Measurements from ENCODE around the gene SPART.

SPART gene

DNA sequence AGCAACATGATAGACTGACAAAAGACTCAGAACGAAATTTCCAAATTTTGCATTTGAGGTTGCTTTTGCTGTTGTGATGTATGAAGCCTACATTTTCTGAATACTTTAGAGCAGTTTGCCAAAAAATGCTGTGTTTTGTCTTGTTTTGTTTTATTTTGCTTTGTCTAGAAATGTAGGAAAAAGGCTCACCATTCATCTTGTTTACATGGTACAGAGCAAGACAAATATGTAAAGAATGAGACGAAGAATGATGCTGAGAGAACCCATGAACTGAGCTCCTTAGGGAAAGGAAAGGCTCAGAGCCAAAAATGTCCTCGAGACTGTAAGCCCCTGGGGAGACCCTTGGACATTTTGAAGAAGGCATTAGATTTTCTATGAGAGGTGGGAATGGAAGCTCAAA, 6.8 kb upstream of the SPART start:
- TF ChIP-seq, protein P1, sequence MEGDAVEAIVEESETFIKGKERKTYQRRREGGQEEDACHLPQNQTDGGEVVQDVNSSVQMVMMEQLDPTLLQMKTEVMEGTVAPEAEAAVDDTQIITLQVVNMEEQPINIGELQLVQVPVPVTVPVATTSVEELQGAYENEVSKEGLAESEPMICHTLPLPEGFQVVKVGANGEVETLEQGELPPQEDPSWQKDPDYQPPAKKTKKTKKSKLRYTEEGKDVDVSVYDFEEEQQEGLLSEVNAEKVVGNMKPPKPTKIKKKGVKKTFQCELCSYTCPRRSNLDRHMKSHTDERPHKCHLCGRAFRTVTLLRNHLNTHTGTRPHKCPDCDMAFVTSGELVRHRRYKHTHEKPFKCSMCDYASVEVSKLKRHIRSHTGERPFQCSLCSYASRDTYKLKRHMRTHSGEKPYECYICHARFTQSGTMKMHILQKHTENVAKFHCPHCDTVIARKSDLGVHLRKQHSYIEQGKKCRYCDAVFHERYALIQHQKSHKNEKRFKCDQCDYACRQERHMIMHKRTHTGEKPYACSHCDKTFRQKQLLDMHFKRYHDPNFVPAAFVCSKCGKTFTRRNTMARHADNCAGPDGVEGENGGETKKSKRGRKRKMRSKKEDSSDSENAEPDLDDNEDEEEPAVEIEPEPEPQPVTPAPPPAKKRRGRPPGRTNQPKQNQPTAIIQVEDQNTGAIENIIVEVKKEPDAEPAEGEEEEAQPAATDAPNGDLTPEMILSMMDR (IDR thresholded peaks at IDR 0.05) = no peak

DNA sequence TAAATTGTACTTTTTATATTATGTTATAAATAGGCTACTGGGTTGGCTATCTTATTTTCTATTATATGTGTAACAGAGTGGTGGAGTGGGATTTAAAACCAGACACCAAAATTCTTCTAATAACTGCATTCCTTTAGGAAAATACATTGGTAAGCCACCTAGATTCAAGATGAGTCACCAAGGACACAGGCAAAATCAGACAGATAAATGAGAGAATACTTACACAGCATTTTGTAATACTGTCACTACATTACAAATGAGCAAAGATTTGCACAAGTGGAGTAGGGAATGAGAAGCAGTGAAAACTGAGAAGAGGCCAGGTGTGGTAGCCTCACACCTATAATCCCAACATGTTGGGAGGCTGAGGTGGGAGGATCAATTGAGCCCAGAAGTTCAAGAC, 6.2 kb upstream of the SPART start:
- TF ChIP-seq, protein P1 (IDR thresholded peaks at IDR 0.05) = no peak

DNA sequence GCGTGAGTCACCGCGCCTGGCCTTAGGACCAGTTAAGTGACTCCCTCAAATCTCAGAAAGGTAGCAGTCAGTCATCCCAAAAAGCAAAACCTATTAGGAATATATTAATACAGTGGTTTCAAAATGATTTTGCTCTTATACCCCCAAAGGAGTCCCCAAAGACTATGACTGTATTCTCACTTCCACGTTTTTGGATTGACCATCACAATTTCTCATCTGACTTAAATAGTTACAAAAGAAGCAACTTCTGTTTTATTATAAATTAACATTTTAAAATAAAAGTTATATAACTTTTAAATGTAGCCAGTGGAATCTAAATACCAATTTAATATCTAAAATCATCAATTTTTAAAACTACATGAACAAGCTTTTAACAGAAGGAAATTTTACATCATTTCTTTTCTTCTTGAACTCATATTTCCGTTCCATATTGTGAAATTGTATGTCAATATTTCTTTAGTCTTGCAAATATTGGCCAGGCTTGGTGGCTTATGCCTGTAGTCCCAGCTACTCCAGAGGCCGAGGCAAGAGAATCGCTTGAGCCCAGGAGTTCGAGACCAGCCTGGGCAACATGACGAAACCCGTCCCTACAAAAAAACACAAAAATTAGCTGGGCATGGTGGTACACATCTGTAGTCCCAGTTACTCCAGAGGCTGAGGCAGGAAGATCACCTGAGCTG, 1.5 kb upstream of the SPART start:
- TF ChIP-seq, protein P1 (IDR thresholded peaks at IDR 0.05) = no peak

GRCh38 chr13:36345438-36346221, 564 bp downstream of the SPART start:
- TF ChIP-seq, protein P1 (IDR thresholded peaks at IDR 0.05) = no peak

DNA sequence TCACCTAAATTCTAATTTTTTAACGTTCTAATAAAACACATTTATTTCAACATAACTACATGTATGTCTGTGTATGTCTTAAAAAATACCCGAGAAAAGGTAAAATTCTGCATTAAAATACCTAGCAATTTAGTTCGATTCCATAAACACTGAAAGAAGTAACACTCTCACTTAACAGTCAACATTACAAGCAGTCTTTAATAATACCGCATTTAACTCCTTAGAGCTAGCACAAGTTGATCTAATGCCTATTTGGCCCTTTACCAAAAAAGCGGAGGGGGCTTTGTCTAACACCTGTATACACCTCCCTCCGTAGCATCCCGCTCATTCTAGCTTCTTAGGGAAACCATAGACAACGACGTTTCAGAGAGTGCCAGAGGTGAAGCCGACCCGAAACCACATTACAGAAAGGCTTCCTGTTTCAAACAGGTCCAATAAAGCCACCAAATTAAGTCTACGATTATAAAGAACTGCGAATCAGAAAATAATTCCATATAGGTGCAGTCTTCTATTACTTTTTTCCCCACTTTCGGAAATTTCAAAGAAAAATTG, 1.2 kb downstream of the SPART start:
- TF ChIP-seq, protein P1 (IDR thresholded peaks at IDR 0.05) = no peak

GRCh38 chr13:36344173-36344572, 2.0 kb downstream of the SPART start:
- TF ChIP-seq, protein P1 (IDR thresholded peaks at IDR 0.05) = no peak

DNA sequence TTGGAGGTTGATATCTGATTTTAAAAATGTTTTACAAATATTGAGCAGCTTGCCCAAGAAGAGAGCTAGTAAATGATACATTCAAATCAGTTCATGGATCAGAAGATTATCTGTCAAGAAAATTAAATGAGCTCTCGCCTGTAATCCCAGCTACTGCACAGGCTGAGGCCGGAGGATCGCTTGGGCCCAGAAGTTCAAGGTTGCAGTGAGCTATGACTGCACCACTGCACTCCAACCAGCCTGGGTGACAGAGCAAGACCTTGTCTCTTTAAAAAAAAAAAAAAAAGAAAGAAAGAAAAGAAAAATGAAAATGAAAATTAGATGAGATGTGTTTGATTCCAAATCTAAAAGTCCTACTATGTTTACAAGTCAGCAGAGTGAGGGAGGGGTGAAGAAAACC, 2.4 kb downstream of the SPART start:
- TF ChIP-seq, protein P1 (IDR thresholded peaks at IDR 0.05) = no peak

Measured in LNCAP (cell line).